Trophoblast cell (in vitro differentiated cells and primary cell): Measurements from ENCODE around the gene PISD.
A peak's percentile ranks its signal among the peaks of the same experiment; 100 is the strongest.
"Not testable (repeated sequence)": the region's sequence is repeated elsewhere in the genome, so short reads cannot be mapped to it uniquely, and the experiment has no call there.

Experiments
- DNase-seq, 2 donors: peaks; one replicate each; pipeline ENCODE4 v3.0.0-alpha.2; 2016
- H2AFZ ChIP-seq: 2 replicates; pipeline ENCODE4 v1.6.1; 2013; ENCODE audit warnings: low read length, moderate library complexity, mild to moderate bottlenecking; ENCODE audit not compliant: insufficient read depth, poor library complexity
- H2AK5ac ChIP-seq: 2 replicates; pipeline ENCODE4 v1.6.1; 2013; ENCODE audit warnings: mild to moderate bottlenecking, low read length
- H2BK120ac ChIP-seq: 2 replicates; pipeline ENCODE4 v1.6.1; 2013; ENCODE audit warnings: low read length, mild to moderate bottlenecking, moderate library complexity; ENCODE audit not compliant: insufficient read depth, poor library complexity
- H2BK12ac ChIP-seq: 2 replicates; pipeline ENCODE4 v1.6.1; 2013; ENCODE audit warnings: mild to moderate bottlenecking, low read length, moderate library complexity
- H2BK5ac ChIP-seq: 2 replicates; pipeline ENCODE4 v1.6.1; 2013; ENCODE audit warnings: low read length, low read depth, moderate library complexity, mild to moderate bottlenecking; ENCODE audit not compliant: poor library complexity
- H3K14ac ChIP-seq: 2 replicates; pipeline ENCODE4 v1.6.1; 2013; ENCODE audit warnings: mild to moderate bottlenecking, low read length
- H3K18ac ChIP-seq: 2 replicates; pipeline ENCODE4 v1.6.1; 2013; ENCODE audit warnings: mild to moderate bottlenecking, low read length
- H3K23ac ChIP-seq: 2 replicates; pipeline ENCODE4 v1.6.1; 2013; ENCODE audit warnings: low read length
- H3K27ac ChIP-seq: 2 replicates; pipeline ENCODE4 v1.5.1; 2013; ENCODE audit warnings: low read depth, mild to moderate bottlenecking, inconsistent platforms, low read length, moderate library complexity
- H3K27me3 ChIP-seq: 2 replicates; pipeline ENCODE4 v1.6.1; 2013; ENCODE audit warnings: inconsistent platforms, mild to moderate bottlenecking, low read length, moderate library complexity; ENCODE audit not compliant: insufficient read depth
- H3K36me3 ChIP-seq, 2 experiments: 1 replicate in 1 of 2; 2 replicates in 1 of 2; pipeline ENCODE4 v1.6.1; 2013; ENCODE audit warnings: low read length in 2 of 2, mild to moderate bottlenecking in 2 of 2, moderate library complexity in 1 of 2; ENCODE audit not compliant: insufficient read depth in 2 of 2, control insufficient read depth in 1 of 2
- H3K4ac ChIP-seq: 2 replicates; pipeline ENCODE4 v1.6.1; 2013; ENCODE audit warnings: low read depth, mild to moderate bottlenecking, low read length, moderate library complexity
- H3K4me1 ChIP-seq, 2 experiments: 1 replicate in 1 of 2; 2 replicates in 1 of 2; pipeline ENCODE4 v1.6.1; 2013; ENCODE audit warnings: low read length in 2 of 2, mild to moderate bottlenecking in 2 of 2, moderate library complexity in 1 of 2; ENCODE audit not compliant: insufficient read depth in 2 of 2, control insufficient read depth in 1 of 2
- H3K4me2 ChIP-seq: 2 replicates; pipeline ENCODE4 v1.6.1; 2013; ENCODE audit warnings: inconsistent platforms, mild to moderate bottlenecking, low read length, moderate library complexity
- H3K4me3 ChIP-seq: 2 replicates; pipeline ENCODE4 v1.5.1; 2013; ENCODE audit warnings: mild to moderate bottlenecking, low read depth, low read length, inconsistent platforms
- H3K79me1 ChIP-seq: one replicate; pipeline ENCODE4 v1.6.1; 2013; ENCODE audit warnings: low read length
- H3K79me2 ChIP-seq: 2 replicates; pipeline ENCODE4 v1.6.1; 2013; ENCODE audit warnings: low read length, mild to moderate bottlenecking; ENCODE audit not compliant: control insufficient read depth, insufficient read depth, poor library complexity
- H3K9ac ChIP-seq: 2 replicates; pipeline ENCODE4 v1.6.1; 2013; ENCODE audit warnings: mild to moderate bottlenecking, low read length
- H3K9me3 ChIP-seq: 2 replicates; pipeline ENCODE4 v1.6.1; 2013; ENCODE audit warnings: low read depth, mild to moderate bottlenecking, control low read depth, inconsistent platforms, low read length; ENCODE audit not compliant: insufficient read depth
- H4K12ac ChIP-seq: 2 replicates; pipeline ENCODE4 v1.6.1; 2013; ENCODE audit warnings: low read depth, mild to moderate bottlenecking, low read length, moderate library complexity
- H4K8ac ChIP-seq: 2 replicates; pipeline ENCODE4 v1.6.1; 2013; ENCODE audit warnings: low read depth, mild to moderate bottlenecking, low read length, moderate library complexity
- H4K91ac ChIP-seq: one replicate; pipeline ENCODE4 v1.6.1; 2013; ENCODE audit warnings: low read depth, mild to moderate bottlenecking, low read length, moderate library complexity
- WGBS: extraction: QIAGEN DNeasy Blood & Tissue Kit; methylation state at CpG from one replicate; pipeline ENCODE4 v1.1.7; 2013; ENCODE audit warnings: missing lambda C conversion rate; ENCODE audit not compliant: insufficient read length, insufficient coverage; ENCODE audit errors: extremely low coverage; 5-methylcytosine and 5-hydroxymethylcytosine counted together

The PISD gene

DNA sequence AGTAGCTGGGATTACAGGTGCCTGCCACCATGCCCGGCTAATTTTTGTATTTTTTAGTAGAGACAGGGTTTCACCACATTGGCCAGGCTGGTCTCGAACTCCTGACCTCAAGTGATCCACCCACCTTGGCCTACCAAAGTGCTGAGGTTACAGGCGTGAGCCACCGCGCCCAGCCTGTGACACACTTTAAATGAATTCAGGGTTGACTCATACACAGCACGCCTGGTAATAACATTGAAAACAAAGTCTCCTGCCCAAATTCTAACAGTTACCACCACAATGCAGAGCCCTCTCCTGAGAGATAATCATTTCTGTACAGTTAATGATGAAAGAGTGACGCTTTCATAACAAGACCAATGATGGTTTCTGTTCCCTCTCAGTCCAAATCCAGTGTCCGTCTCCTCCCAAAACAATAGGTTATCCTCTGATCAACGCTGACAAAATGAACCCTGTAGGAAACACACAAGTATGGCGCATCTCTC is 1.1 kb downstream of the PISD start:
- H3K36me3 ChIP-seq, H3K14ac ChIP-seq: not testable (repeated sequence)
- H3K4ac ChIP-seq, result peak overlapping the region; percentile 21

GRCh38 chr22:31659246-31659645 is 2.8 kb downstream of the PISD start:
- H3K4me2 ChIP-seq, result no peak overlapping the region
- no peaks in the 10 kb centered on the region for H3K27me3 ChIP-seq
- no CpG with 5 or more reads among the region's 7 CpGs for WGBS
- no peak overlapping the region for H2AK5ac ChIP-seq
- H2BK12ac ChIP-seq, result no peak overlapping the region
- H3K36me3 ChIP-seq, result no peaks in the 10 kb centered on the region
- H2BK120ac ChIP-seq, result no peak overlapping the region
- H3K27ac ChIP-seq, result no peak overlapping the region
- peak in 1 of 2 donors; percentile 58 for DNase-seq
- H3K79me2 ChIP-seq, result peaks cover 7% of the 10 kb centered on the region
- H3K23ac ChIP-seq, result no peak overlapping the region
- H4K12ac ChIP-seq, result no peak overlapping the region
- no peak overlapping the region for H2AFZ ChIP-seq
- no peaks in the 10 kb centered on the region for H3K9me3 ChIP-seq
- H2BK5ac ChIP-seq, result no peak overlapping the region
- H4K91ac ChIP-seq, result no peak overlapping the region
- H3K4ac ChIP-seq, result no peak overlapping the region
- H3K9ac ChIP-seq, result no peak overlapping the region
- no peak overlapping the region for H3K4me3 ChIP-seq
- peaks cover 6 to 14% of the 10 kb centered on the region in 2 experiments for H3K4me1 ChIP-seq
- H3K14ac ChIP-seq, result no peak overlapping the region
- H3K18ac ChIP-seq, result no peak overlapping the region
- H3K79me1 ChIP-seq, result no peaks in the 10 kb centered on the region
- H4K8ac ChIP-seq, result no peak overlapping the region

More for the DNA sequence above, 1.1 kb downstream of the PISD start:
- H3K79me2 ChIP-seq, H3K27me3 ChIP-seq, H3K4me3 ChIP-seq, H2BK12ac ChIP-seq, H3K79me1 ChIP-seq, H3K27ac ChIP-seq, H2AFZ ChIP-seq, H2BK5ac ChIP-seq, H3K18ac ChIP-seq, H3K9me3 ChIP-seq, H2BK120ac ChIP-seq, H4K8ac ChIP-seq, H3K23ac ChIP-seq: not testable (repeated sequence)
- peak; percentile 86 to 87 for DNase-seq
- peak overlapping the region; percentile 63 for H3K4me2 ChIP-seq
- peak overlapping the region; percentile 67 for H4K91ac ChIP-seq
- H4K12ac ChIP-seq, result peak overlapping the region; percentile 46
- peak overlapping the region; percentile 52 for H2AK5ac ChIP-seq
- WGBS, result no CpG with 5 or more reads among the region's 10 CpGs
- peak overlapping the region; percentile 34 for H3K9ac ChIP-seq
- H3K4me1 ChIP-seq, result peaks cover 6 to 14% of the 10 kb centered on the region in 2 experiments

DNA sequence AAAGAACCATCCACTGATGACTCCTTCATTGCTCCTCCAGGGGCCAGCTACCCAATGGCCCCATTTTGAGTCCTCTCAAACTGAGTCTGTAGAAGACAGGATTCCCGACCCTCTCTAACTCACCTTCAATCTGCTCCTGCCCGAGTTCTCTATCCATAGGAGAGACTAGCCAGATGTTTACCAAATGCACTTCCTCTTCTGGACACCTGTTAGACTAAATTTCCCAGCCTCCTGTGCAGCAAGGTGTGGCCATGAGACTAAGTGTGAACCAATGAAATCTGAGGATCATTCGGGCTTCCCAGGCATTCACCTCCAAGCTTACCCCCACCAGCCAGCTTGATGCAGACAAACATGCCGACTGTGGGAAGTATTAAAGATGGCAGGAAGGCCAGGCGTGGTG is 7.6 kb downstream of the PISD start:
- H3K27ac ChIP-seq, result no peak overlapping the region
- H3K9ac ChIP-seq, result no peak overlapping the region
- no peak overlapping the region for H3K14ac ChIP-seq
- H4K12ac ChIP-seq, result no peak overlapping the region
- H3K9me3 ChIP-seq, result peaks cover 2% of the 10 kb centered on the region
- no peak for DNase-seq
- no peak overlapping the region for H2AK5ac ChIP-seq
- WGBS, result no CpG with 5 or more reads among the region's 5 CpGs
- H3K36me3 ChIP-seq, result no peaks in the 10 kb centered on the region
- no peak overlapping the region for H2BK120ac ChIP-seq
- H2AFZ ChIP-seq, result no peak overlapping the region
- H3K79me1 ChIP-seq, result no peaks in the 10 kb centered on the region
- H2BK5ac ChIP-seq, result no peak overlapping the region
- H3K4ac ChIP-seq, result no peak overlapping the region
- no peak overlapping the region for H2BK12ac ChIP-seq
- no peak overlapping the region for H4K91ac ChIP-seq
- H4K8ac ChIP-seq, result no peak overlapping the region
- H3K18ac ChIP-seq, result no peak overlapping the region
- no peaks in the 10 kb centered on the region for H3K27me3 ChIP-seq
- no peaks in the 10 kb centered on the region for H3K79me2 ChIP-seq
- no peak overlapping the region for H3K23ac ChIP-seq
- no peak overlapping the region for H3K4me2 ChIP-seq
- H3K4me1 ChIP-seq, result peaks cover 2 to 6% of the 10 kb centered on the region in 2 experiments
- H3K4me3 ChIP-seq, result no peak overlapping the region

DNA sequence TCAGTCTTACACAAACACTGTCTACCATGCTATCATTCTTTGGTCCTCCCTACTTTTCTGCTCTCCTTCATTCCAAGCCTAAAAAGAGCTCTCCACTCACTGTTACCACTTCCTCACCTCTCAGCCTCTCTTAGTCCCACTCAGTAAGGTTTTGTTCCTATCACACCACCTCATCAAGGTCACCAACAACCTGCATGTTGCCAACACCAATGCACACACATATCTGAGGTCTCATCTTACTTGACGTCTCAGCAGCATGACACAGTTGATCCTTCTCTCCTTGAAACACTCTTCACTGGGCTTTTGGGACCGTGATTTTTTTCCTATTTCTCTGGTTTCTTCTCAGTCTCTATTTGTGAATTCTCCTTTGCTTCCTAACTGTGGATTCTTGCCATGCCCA is 8.1 kb downstream of the PISD start:
- H3K4me2 ChIP-seq, result no peak overlapping the region
- H4K12ac ChIP-seq, result no peak overlapping the region
- no peak overlapping the region for H3K18ac ChIP-seq
- no peak for DNase-seq
- H3K27me3 ChIP-seq, result no peaks in the 10 kb centered on the region
- no peaks in the 10 kb centered on the region for H3K79me2 ChIP-seq
- no peak overlapping the region for H2BK120ac ChIP-seq
- H3K36me3 ChIP-seq, result no peaks in the 10 kb centered on the region
- H4K8ac ChIP-seq, result no peak overlapping the region
- H4K91ac ChIP-seq, result no peak overlapping the region
- no peak overlapping the region for H2BK12ac ChIP-seq
- no peak overlapping the region for H3K4me3 ChIP-seq
- H2BK5ac ChIP-seq, result no peak overlapping the region
- peak overlapping the region; percentile 19 for H3K4ac ChIP-seq
- H3K9me3 ChIP-seq, result peaks cover 2% of the 10 kb centered on the region
- H3K79me1 ChIP-seq, result no peaks in the 10 kb centered on the region
- no peak overlapping the region for H2AK5ac ChIP-seq
- H2AFZ ChIP-seq, result no peak overlapping the region
- H3K9ac ChIP-seq, result no peak overlapping the region
- no peak overlapping the region for H3K27ac ChIP-seq
- H3K14ac ChIP-seq, result no peak overlapping the region
- H3K23ac ChIP-seq, result no peak overlapping the region
- peaks cover 2 to 6% of the 10 kb centered on the region in 2 experiments for H3K4me1 ChIP-seq
- no CpG with 5 or more reads among the region's 2 CpGs for WGBS
